ENCODE results near the gene RGS9. TPM values are rescaled to one million over a fixed set of nuclear protein-coding genes. Genes with fewer than 3 reads are reported as not detected.
"Not testable (repeated sequence)": the region's sequence is repeated elsewhere in the genome, so short reads cannot be mapped to it uniquely, and the experiment has no call there.

The RGS9 gene
- total RNA-seq, 4 donors from 2014 or later: 1.2 to 4.4 (median 2.8) TPM

- intact Hi-C loops (cut with DNase I; ENCODE audit: low total_unique reads) (no loop called here), in situ Hi-C loops (cut with MboI; ENCODE audit: low sequenced_read_pairs in 4 of 4) (loop anchor here in 1 of 4 donors (25.0 kb wide), 1 partner anchor 91 kb away; no protein-coding TSS in a partner anchor)
- Histone ChIP-seq H3K9me3 (no peaks in the 10 kb centered on the region), H3K36me3 (no peaks in the 10 kb centered on the region), H3K4me1 (no peaks in the 10 kb centered on the region), H3K4me3 (no peak overlapping the region), H3K27ac (no peak overlapping the region), H3K27me3 (peaks cover 0 to 2% (median 0%) of the 10 kb centered on the region in 3 donors)
- no peak for ATAC-seq
- TF ChIP-seq CTCF (IDR thresholded peaks at IDR 0.05 in 4 of 5, conservative IDR thresholded peaks at IDR 0.05 in 1 of 5) (no peak), POLR2A (IDR thresholded peaks at IDR 0.05) (no peak)
- no peak for DNase-seq
These were observed 40.7 kb downstream of the RGS9 start for GRCh38 chr17:65177901-65178300.

- H3K36me3 ChIP-seq; H3K9me3 ChIP-seq; ATAC-seq; H3K27me3 ChIP-seq; DNase-seq; H3K27ac ChIP-seq; intact Hi-C loops (cut with DNase I; ENCODE audit: low total_unique reads); H3K4me3 ChIP-seq; H3K4me1 ChIP-seq: not testable (repeated sequence)
- in situ Hi-C loops (cut with MboI; ENCODE audit: low sequenced_read_pairs in 4 of 4): loop anchor here in 1 of 4 donors (25.0 kb wide), 1 partner anchor 93 kb away; no protein-coding TSS in a partner anchor
These were observed 43.1 kb downstream of the RGS9 start for GRCh38 chr17:65180276-65180675.

DNA sequence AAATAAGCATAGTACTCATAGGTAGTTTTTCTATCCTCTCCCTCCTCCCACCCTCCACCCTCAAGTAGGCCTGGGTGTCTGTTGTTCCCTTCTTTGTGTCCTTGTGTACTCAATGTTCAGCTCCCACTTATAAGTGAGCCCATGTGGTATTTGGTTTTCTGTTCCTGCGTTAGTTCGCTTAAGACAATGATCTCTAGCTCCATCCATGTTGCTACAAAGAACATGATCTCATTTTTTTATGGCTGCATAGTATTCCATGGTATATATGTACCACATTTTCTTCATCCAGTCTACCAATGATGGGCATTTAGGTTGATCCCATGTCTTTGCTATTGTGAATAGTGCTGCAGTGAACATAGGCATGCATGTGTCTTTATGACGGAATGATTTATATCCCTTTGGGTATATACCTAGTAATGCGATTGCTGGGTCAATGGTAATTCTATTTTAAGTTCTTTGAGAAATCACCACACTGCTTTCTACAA, 43.6 kb downstream of the RGS9 start:
- H3K27ac ChIP-seq; H3K9me3 ChIP-seq; H3K4me3 ChIP-seq; DNase-seq; ATAC-seq; H3K27me3 ChIP-seq; H3K36me3 ChIP-seq; H3K4me1 ChIP-seq; intact Hi-C loops (cut with DNase I; ENCODE audit: low total_unique reads): not testable (repeated sequence)
- in situ Hi-C loops (cut with MboI; ENCODE audit: low sequenced_read_pairs in 4 of 4): loop anchor here in 1 of 4 donors (25.0 kb wide), 1 partner anchor 93 kb away; no protein-coding TSS in a partner anchor

DNA sequence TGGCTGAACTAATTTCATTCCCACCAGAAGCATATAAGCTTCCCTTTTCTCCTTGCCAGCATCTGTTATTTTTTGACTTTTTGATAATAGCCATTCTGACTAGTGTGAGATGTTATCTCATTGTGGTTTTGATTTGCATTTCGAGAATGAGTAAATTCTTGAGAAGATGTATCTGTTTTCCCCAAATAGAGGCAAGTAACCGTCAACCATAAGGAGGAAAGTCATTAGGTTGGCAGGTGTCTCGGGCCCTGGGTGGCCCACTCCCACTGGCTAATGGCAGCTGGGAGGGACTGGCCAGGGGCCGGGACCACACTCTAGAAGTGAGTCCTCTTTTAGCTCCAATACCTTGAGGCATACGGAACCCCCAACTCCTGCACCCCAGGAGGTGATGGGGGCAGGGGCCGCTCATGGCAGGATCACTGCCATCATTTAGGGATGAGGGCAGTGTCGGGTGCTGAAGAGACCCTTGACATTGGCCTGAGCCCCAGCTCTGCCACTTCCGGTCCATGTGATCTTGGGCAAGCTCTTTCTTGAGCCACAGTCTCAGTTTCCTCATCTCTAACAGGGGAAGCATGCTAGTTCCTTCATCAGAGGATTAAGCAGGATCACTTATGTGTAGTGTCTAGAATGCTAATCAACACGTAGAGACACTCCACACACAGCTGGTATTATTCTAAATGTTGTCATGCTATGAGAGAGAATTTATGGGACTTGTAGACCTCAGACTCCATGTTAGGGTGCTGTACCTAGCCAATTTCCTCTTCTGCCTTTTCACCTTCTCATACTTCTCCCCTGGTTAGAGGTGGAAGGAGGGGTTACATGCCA, 44.3 kb downstream of the RGS9 start:
- ATAC-seq (no peak), DNase-seq (no peak)
- peaks cover 0 to 8% (median 0%) of the 10 kb centered on the region in 3 donors for H3K27me3 ChIP-seq
- H3K4me3 ChIP-seq: no peak overlapping the region
- no peak overlapping the region for H3K27ac ChIP-seq
- no peaks in the 10 kb centered on the region for H3K9me3 ChIP-seq
- intact Hi-C loops (cut with DNase I; ENCODE audit: low total_unique reads): no loop called here
- in situ Hi-C loops (cut with MboI; ENCODE audit: low sequenced_read_pairs in 4 of 4): loop anchor here in 1 of 4 donors (25.0 kb wide), 1 partner anchor 94 kb away; no protein-coding TSS in a partner anchor
- no peaks in the 10 kb centered on the region for H3K4me1 ChIP-seq
- no peak for TF ChIP-seq POLR2A (IDR thresholded peaks at IDR 0.05)
- no peak for TF ChIP-seq CTCF (IDR thresholded peaks at IDR 0.05 in 4 of 5, conservative IDR thresholded peaks at IDR 0.05 in 1 of 5)
- H3K36me3 ChIP-seq: no peaks in the 10 kb centered on the region

GRCh38 chr17:65182233-65182632, 45.1 kb downstream of the RGS9 start:
- H3K36me3 ChIP-seq: no peaks in the 10 kb centered on the region
- no peaks in the 10 kb centered on the region for H3K9me3 ChIP-seq
- H3K4me1 ChIP-seq: no peaks in the 10 kb centered on the region
- intact Hi-C loops (cut with DNase I; ENCODE audit: low total_unique reads) (no loop called here), in situ Hi-C loops (cut with MboI; ENCODE audit: low sequenced_read_pairs in 4 of 4) (loop anchor here in 1 of 4 donors (25.0 kb wide), 1 partner anchor 95 kb away; no protein-coding TSS in a partner anchor)
- H3K27ac ChIP-seq: no peak overlapping the region
- H3K4me3 ChIP-seq: no peak overlapping the region
- TF ChIP-seq POLR2A (IDR thresholded peaks at IDR 0.05) (no peak), CTCF (IDR thresholded peaks at IDR 0.05 in 4 of 5, conservative IDR thresholded peaks at IDR 0.05 in 1 of 5) (no peak)
- no peak for ATAC-seq
- H3K27me3 ChIP-seq: peaks cover 0 to 8% (median 0%) of the 10 kb centered on the region in 3 donors
- DNase-seq: no peak

Data from gastrocnemius medialis (tissue), 4 donors.